GM20431 (cell line): ENCODE measurements around the gene RPS6KA2.

Experiments used
- in situ Hi-C: fragments of 300-500 bp; cut with MseI, MboI; formaldehyde crosslinking; loops from one replicate; pipeline ENCODE4 v1.15.0; 2020; ENCODE audit warnings: low sequenced_read_pairs; ENCODE audit not compliant: unreplicated experiment

Gene RPS6KA2

GRCh38 chr6:166657531-166657930 is 30.5 kb upstream of the RPS6KA2 start:
- in situ Hi-C loops, result no loop called here

- in situ Hi-C loops, result no loop called here
Measured at GRCh38 chr6:166656230-166657151, 29.4 kb upstream of the RPS6KA2 start.

DNA sequence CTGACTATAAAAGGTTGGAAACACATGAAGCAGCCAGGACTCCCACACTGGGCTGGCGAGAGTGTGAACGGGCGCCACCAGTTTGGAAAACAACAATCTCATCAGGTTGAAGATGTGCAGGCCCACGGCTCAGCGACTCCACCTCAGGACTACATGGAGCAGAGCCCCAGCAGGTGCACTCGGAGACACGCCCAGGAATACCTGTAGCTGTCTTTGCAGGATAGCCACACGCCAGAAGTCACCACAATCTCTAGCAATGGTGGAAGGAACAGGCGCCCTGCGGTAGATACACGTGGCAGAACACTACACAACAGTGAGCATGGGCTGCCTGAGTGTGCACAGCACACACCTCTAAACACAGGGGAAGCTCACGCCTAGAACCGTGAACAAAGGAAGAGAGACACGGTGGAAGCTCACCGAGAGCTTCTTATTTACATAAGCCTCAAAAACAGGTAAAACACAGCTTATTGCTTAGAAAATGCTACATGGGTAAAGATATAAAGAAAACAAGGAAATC is 28.7 kb upstream of the RPS6KA2 start:
- in situ Hi-C loops, result no loop called here

DNA sequence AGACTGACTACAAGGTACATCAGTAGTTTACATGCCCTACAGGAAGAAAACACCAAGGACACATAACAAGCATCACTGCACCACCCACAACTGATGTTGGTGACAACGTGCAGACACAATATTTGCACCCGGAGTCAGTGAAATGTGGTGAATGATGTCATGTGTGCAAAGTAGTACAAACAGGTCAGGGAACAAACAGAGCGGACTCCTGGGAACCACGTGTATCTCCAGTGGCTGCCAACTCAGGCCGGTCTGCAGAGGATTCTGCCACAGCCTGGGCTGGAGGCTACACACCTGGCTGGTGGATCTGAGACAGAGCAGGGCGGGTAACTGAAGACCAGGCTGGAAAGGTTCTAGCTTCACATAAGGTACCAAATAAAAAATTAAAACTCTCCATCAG is 28.2 kb upstream of the RPS6KA2 start:
- in situ Hi-C loops, result no loop called here

DNA sequence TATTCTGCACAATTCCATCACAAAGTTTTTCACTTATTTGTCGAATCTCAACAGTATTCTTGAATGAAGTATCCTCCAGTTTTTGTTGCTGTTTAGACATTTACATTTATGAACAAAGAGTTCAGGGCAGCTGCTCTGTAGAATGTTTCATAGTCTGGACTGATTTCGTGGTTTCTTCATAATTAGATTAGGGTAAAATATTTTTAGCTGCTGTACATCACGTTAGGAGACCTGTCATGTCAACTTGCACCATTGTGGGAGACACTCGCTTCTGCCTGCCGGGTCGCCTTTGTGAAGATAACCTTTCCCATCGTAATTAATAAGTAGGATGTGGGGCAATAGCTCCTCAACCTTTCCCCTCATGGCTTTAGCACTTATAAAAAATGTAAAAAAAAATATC is 27.5 kb upstream of the RPS6KA2 start:
- in situ Hi-C loops, result no loop called here

- in situ Hi-C loops, result no loop called here
Measured at GRCh38 chr6:166653639-166653941, 26.5 kb upstream of the RPS6KA2 start.

GRCh38 chr6:166650824-166651807 is 24.1 kb upstream of the RPS6KA2 start:
- in situ Hi-C loops, result no loop called here

DNA sequence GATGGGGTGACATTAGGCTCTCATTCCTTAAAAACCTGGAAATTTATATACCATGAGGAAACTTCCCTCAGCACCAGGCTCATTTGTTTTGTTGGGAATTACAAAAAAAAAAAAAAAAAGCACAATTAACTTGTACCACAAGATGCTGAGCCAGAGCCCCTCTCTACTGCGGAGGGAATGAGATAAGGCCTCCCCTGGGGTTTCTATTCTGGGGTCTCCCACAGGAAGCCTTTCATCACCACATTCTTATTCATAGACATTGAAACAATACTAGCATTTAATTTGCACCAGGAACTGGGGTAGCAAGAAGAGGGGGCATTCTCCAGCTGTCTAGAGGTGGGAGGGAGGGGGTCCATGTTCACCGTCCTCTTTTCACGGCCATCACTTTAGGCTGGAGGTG is 23.0 kb upstream of the RPS6KA2 start:
- in situ Hi-C loops, result no loop called here

DNA sequence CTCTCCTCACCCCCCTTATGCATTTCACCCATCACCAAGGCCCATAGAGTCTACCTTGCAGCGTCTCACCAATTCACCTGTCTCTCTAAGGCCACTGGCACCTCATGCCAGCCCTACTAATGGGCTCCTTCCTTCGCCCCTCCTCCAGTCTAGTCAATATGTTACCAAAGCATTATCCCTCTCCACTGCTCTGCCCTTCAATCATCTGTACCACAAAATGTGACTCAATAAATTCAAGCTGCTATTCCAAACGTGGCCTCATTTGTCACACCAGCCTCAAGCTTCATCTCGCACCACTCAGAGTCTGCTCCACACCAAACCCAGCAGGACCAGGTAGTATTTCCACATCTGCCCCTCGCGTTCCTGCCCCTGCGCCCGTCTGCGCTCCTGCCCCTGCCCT is 21.8 kb upstream of the RPS6KA2 start:
- in situ Hi-C loops, result no loop called here

DNA sequence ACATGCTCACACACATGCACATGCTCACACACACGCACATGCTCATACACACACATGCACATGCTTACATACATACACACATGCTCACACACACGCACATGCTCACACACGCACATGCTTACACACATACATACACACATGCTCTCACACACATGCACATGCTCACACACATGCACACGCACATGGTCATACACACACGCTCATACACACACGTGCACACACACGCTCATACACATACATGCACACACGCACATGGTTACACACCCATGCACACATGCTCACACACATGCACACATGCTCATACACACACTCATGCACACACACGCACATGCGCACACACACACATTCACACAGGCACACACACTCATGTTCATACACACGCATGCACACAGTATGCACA is 20.8 kb upstream of the RPS6KA2 start:
- in situ Hi-C loops, result no loop called here

DNA sequence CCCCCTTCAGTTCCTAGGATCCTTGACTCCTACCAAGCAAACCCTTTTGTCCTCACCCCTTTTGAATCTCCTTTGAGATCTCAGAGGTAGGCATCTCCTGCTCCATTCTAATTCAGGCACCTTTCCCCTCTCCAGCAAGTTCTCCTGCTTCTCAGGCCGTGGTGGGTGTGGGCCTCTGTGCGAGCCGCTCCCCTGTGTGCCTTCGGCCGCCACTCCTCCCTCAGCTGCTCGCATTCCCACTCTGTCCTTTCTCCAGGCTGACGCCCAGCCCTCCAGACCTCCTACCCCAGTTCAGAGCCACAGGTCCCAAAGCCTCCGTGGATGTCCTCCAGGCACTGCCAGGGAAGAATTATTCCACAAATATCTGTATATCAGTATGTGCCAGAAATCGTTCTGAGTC is 19.7 kb upstream of the RPS6KA2 start:
- in situ Hi-C loops, result no loop called here

- in situ Hi-C loops, result no loop called here
Measured at GRCh38 chr6:166645896-166646295, 18.8 kb upstream of the RPS6KA2 start.

DNA sequence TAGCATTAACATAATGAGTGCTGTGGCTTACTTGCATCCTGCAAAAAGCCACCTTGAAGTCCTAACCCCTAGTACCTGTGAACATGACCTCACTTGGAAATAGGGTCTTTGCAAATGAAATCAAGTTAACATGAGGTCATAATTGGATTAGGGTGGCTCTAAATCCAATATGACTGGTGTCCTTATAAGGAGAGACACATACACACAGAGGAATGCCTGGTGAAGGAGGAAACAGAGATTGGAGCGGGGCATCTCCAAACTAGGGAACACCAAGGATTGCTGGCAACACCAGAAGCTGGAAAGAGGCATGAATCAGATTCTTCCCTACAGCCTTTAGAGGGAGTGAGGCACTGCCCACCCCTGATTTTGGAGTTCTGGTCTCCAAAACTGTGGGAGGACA is 17.6 kb upstream of the RPS6KA2 start:
- in situ Hi-C loops, result no loop called here

DNA sequence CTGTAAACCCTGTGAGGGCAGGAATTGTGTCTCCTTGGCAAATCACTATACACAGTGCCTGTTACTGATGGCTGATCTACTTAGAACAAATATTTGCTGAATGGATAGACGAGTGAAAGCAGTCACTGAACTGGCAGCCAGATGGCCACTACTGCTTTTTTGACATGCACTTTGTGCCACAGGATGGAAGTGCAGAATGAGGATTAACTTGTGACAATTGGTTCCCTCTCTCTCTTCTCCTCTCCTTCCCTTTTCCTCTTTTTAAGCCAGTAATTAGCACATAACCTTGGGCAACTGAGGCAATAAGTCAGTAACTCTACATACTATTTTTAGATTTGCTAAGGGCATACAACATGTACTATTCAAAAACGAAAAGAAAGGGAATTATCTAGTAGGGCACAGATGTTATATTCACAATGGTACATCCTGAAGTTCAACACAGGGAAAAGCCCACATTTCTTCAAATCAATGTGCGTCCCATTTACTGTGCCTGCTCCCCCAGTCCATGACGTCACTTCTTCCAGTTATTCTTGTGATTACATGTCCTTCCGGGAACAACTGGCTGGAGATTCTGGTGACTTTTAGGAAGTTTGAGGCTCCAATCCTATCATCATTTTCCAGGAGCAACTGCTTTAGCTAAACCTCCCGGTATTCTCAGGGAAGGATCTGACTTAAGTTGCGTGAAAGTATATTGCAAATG is 17.0 kb upstream of the RPS6KA2 start:
- in situ Hi-C loops, result no loop called here

- in situ Hi-C loops, result no loop called here
Measured at GRCh38 chr6:166642646-166643045, 15.6 kb upstream of the RPS6KA2 start.

- in situ Hi-C loops, result no loop called here
Measured at GRCh38 chr6:166640342-166641043, 13.4 kb upstream of the RPS6KA2 start.

- in situ Hi-C loops, result no loop called here
Measured at GRCh38 chr6:166639921-166640320, 12.9 kb upstream of the RPS6KA2 start.

- in situ Hi-C loops, result no loop called here
Measured at GRCh38 chr6:166638573-166638964, 11.5 kb upstream of the RPS6KA2 start.

GRCh38 chr6:166637812-166638572 is 10.9 kb upstream of the RPS6KA2 start:
- in situ Hi-C loops, result no loop called here
